Retinal pigment epithelial cell (primary cell): ENCODE results near the gene ROCK1.
"Not testable (repeated sequence)": the region's sequence is repeated elsewhere in the genome, so short reads cannot be mapped to it uniquely, and the experiment has no call there.

ENCODE experiments used
- DNase-seq: peaks from one replicate; pipeline ENCODE4 v3.0.0-alpha.2; 2010; ENCODE audit warnings: low read depth
- H3K4me3 ChIP-seq: 2 replicates; pipeline ENCODE4 v1.5.1; 2011; ENCODE audit warnings: mild to moderate bottlenecking, low read length, control low read depth, moderate library complexity
- CTCF ChIP-seq: conservative IDR thresholded peaks from 2 replicates; pipeline ENCODE4 v1.5.1; 2011; ENCODE audit warnings: low read depth, low read length, control low read depth, inconsistent platforms

ROCK1 gene

GRCh38 chr18:21031845-21032244 is 79.8 kb downstream of the ROCK1 start:
- no peak for TF ChIP-seq CTCF
- no peak for DNase-seq

GRCh38 chr18:21018257-21018656 is 93.4 kb downstream of the ROCK1 start:
- not testable (repeated sequence) for DNase-seq, H3K4me3 ChIP-seq

More at GRCh38 chr18:21031845-21032244, 79.8 kb downstream of the ROCK1 start:
- no peak overlapping the region for H3K4me3 ChIP-seq

- no peak for TF ChIP-seq CTCF
- no peak for DNase-seq
- H3K4me3 ChIP-seq, result no peak overlapping the region
These were observed 99.3 kb downstream of the ROCK1 start for GRCh38 chr18:21012308-21012707.

GRCh38 chr18:21004726-21005125 is 106.9 kb downstream of the ROCK1 start:
- TF ChIP-seq CTCF, result no peak
- no peak overlapping the region for H3K4me3 ChIP-seq
- peak; percentile 77 for DNase-seq

- no peak for TF ChIP-seq CTCF
- DNase-seq, result no peak
- no peak overlapping the region for H3K4me3 ChIP-seq
These were observed 110.9 kb downstream of the ROCK1 start for GRCh38 chr18:21000667-21001066.

- no peak for TF ChIP-seq CTCF
- no peak overlapping the region for H3K4me3 ChIP-seq
- DNase-seq, result no peak
These were observed 114.2 kb downstream of the ROCK1 start for GRCh38 chr18:20997371-20997770.

- no peak for TF ChIP-seq CTCF
- DNase-seq, result no peak
- H3K4me3 ChIP-seq, result no peak overlapping the region
These were observed 115.2 kb downstream of the ROCK1 start for GRCh38 chr18:20996418-20996817.

- no peak for DNase-seq
- TF ChIP-seq CTCF, result no peak
- no peak overlapping the region for H3K4me3 ChIP-seq
These were observed 122.9 kb downstream of the ROCK1 start for GRCh38 chr18:20988726-20989125.
